Measurements from ENCODE around the gene CACFD1.

The CACFD1 gene

GRCh38 chr9:133468777-133469421, 9.1 kb downstream of the CACFD1 start:
- Mint-ChIP-seq H3K27ac (no peak overlapping the region), H3K27me3 (no peaks in the 10 kb centered on the region), H3K9me3 (no peaks in the 10 kb centered on the region), H3K4me3 (no peak overlapping the region), H3K4me1 (no peaks in the 10 kb centered on the region)
- DNase-seq (no peak), ATAC-seq (no peak)

GRCh38 chr9:133470427-133470924, 10.7 kb downstream of the CACFD1 start:
- no peak for ATAC-seq

GRCh38 chr9:133470988-133471387, 11.2 kb downstream of the CACFD1 start:
- peak overlapping the region in 1 of 2 donors; percentile 63 for H3K27ac Mint-ChIP-seq
- ATAC-seq (no peak), DNase-seq (no peak)
- no peaks in the 10 kb centered on the region for H3K27me3 Mint-ChIP-seq
- H3K4me3 Mint-ChIP-seq = no peak overlapping the region
- no peaks in the 10 kb centered on the region for H3K9me3 Mint-ChIP-seq
- H3K4me1 Mint-ChIP-seq = peaks cover under 1% of the 10 kb centered on the region

More at GRCh38 chr9:133470427-133470924, 10.7 kb downstream of the CACFD1 start:
- no peak for DNase-seq
- H3K27ac Mint-ChIP-seq = no peak overlapping the region
- H3K4me1 Mint-ChIP-seq = no peaks in the 10 kb centered on the region
- no peak overlapping the region for H3K4me3 Mint-ChIP-seq
- H3K9me3 Mint-ChIP-seq = no peaks in the 10 kb centered on the region
- H3K27me3 Mint-ChIP-seq = no peaks in the 10 kb centered on the region

DNA sequence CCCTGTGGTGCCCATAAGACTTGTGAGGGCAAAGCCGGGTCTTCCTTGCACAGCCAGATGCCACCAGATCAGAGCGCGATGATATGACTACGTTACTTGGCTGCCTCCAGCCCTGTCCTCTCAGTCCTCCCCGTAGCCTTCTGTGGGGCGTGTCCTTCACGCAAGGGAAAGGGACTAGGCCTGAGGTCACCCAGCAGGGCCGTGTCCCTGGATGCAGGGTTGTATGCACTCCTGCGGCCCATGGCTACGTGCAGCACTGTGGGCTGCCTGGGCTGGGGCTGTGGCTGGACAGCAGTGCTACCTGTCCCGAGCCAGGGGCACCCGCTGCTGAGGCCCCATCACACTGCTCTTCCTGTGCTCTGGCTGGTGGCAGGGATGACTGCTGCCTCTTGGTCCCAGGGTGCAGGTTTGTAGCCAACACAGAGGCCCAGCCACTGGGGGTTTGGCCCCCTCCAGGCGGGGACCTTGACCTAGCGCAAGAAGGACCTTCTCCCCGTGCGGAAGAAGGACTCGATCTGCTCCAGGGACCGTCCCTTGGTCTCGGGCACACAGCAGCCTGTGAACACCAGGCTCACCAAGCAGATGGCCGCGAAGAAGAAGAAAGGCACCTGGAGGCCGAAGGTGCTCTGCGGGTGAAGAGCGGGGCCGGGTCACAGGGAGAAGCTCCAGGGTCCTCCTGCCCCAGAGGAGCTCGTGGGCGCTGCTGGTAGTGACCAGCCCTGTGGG, 11.9 kb downstream of the CACFD1 start:
- ATAC-seq (no peak), DNase-seq (no peak)
- no peaks in the 10 kb centered on the region for H3K9me3 Mint-ChIP-seq
- H3K4me1 Mint-ChIP-seq = peaks cover 7% of the 10 kb centered on the region
- H3K27me3 Mint-ChIP-seq = no peaks in the 10 kb centered on the region
- H3K27ac Mint-ChIP-seq = no peak overlapping the region
- H3K4me3 Mint-ChIP-seq = no peak overlapping the region

DNA sequence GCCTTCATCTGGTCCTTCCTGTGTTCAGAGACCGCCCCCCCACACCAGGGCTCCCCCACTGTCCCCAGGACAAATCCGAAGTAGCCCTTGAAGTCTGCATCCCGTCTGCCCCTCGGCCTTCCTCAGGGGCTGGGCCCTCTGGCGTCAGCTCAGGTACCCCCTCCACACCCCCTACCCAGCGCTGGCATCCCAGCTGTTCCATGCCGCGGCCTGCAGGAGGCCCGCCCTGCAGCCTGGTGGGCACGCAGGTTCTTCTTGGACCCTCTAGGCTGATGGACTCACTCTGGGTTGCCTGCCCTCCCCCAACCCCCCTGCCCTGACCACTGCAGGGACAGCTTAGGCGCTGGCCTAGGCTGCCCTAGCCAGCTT, 12.5 kb downstream of the CACFD1 start:
- Mint-ChIP-seq H3K27me3 (no peaks in the 10 kb centered on the region), H3K27ac (no peak overlapping the region), H3K4me1 (peaks cover 7% of the 10 kb centered on the region), H3K9me3 (no peaks in the 10 kb centered on the region), H3K4me3 (no peak overlapping the region)
- no peak for DNase-seq
- ATAC-seq = no peak

DNA sequence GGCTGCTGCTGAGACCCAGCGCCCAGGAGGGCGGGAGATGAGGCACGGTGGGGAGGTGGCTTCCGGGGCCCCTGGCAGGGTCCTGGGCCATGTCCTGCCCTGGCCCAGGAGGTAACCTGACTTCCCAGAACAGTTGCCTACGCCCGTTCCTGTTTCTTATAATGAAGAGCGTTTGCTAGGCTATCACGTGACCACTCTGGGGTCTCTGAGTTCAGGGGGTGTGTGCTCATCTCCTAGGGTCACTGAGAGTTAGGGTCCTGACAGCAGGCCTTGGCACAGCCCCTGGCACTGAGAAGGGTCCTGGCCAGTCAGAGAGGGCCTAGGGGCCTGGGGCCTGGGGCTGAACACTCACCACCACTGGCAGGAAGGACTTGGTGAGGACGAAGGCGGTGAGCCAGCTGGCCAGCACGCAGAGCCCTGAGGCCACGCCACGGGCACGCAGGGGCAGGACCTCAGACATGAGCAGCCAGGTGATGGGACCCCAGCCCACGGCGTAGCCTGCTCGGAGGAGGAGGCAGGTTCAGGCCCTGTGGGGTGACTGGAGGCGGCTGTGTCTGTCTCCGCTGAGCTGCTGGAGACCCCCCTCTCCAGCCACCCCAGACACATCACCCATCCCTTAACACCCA, 13.1 kb downstream of the CACFD1 start:
- Mint-ChIP-seq H3K4me3 (no peak overlapping the region), H3K27ac (no peak overlapping the region), H3K27me3 (no peaks in the 10 kb centered on the region), H3K4me1 (peaks cover 11% of the 10 kb centered on the region), H3K9me3 (no peaks in the 10 kb centered on the region)
- DNase-seq (no peak), ATAC-seq (no peak)

DNA sequence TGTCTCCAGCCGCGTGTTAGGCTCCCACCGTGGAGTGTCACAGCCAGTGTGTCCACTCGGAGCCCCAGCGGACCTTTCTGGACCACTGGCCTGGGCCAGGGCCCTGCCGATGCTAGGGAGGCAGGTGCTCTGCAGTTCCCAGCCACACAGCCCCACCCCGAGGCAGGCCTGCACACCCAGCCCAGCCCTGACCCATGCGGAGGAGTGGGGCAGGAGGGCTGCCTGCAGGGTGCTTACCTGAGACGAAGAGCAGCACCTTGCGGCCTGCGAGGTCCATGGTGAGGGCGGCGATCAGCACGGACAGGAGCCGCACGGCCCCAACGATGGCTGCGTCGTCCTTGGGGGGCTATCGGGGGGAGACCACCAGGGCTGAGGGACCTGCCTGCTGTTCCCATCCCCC, 14.0 kb downstream of the CACFD1 start:
- DNase-seq = no peak
- no peak overlapping the region for H3K27ac Mint-ChIP-seq

DNA sequence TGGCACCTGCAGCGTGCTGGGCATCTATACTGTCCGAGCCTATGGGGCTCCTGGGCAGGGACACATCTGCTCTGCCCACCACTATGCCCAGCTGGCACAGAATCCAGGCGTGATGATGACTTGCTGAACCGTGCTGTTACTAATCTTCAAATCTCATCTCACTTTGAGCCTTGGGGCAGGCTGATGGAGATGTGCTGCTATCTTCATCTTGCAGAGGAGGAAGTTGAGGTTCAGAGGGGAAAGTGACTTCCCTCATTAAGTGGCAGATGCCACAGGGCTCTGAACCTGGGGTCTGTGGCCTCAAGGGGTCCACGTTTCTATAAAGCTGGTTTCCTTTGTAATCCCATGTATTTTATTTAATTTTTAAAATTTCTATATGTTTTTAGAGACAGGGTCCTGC, 14.4 kb downstream of the CACFD1 start:
- Mint-ChIP-seq H3K9me3 (no peaks in the 10 kb centered on the region), H3K4me1 (peaks cover 22% of the 10 kb centered on the region), H3K4me3 (no peak overlapping the region), H3K27me3 (no peaks in the 10 kb centered on the region), H3K27ac (no peak overlapping the region)
- ATAC-seq (no peak), DNase-seq (no peak)

More for the DNA sequence above, 14.0 kb downstream of the CACFD1 start:
- Mint-ChIP-seq H3K9me3 (no peaks in the 10 kb centered on the region), H3K4me3 (no peak overlapping the region), H3K4me1 (peaks cover 20% of the 10 kb centered on the region), H3K27me3 (no peaks in the 10 kb centered on the region)
- no peak for ATAC-seq

DNA sequence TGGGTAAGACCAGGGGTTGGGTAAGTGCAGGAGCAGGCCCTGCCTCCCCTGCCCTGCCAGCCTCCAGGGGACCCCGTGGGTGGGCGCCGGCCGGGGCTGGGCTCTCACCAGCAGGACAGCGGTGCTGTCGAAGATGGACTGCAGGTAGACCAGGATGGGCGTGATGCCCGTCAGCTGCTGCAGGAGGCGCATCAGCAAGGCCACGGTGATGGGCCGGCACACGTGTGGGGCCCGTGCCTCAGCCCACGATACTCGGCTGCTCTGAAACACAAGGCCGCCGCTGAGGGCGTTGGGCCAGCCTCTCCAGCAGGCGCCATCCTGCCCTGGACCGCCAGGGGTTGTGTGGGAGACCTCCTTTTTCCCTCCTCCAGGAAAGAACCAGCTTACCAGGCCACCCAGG, 15.1 kb downstream of the CACFD1 start:
- Mint-ChIP-seq H3K9me3 (no peaks in the 10 kb centered on the region), H3K4me1 (peaks cover 28% of the 10 kb centered on the region), H3K27me3 (no peaks in the 10 kb centered on the region), H3K4me3 (no peak overlapping the region), H3K27ac (no peak overlapping the region)
- no peak for ATAC-seq
- no peak for DNase-seq

DNA sequence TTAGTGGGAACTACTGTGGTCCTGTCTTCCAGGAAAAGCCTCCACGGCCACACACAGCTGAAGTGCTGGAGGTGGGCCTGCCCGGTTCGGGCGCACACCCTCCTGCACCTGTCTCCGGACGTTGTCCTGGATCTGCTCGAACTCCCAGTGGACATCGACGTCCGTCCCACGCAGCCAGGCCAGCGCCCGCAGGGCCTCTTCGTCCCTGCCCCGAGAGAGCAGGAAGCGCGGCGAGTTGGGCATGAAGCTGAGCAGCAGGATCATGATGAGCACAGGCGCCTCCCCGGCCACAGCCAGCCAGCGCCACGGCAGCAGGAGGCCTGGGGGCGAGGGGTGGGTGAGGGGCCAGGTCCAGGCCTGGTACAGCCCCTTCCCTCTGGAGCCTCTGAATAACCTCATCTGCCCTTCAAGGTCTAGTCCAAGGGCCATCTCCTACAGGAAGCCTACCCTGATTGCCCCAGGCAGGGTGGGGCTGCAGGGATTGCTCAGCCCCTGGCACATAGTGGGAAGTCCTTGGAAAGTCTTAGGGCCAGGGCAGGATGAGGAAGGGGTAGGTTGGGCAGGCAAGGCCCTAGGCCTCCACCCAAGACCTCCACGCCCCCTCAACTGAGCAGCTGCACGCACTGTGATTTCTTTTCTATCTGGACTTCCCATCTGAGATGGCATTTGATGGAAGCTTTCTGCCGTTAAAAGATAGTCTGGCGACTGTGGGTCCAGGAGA, 15.7 kb downstream of the CACFD1 start:
- peaks cover 32% of the 10 kb centered on the region for H3K4me1 Mint-ChIP-seq
- H3K27me3 Mint-ChIP-seq = no peaks in the 10 kb centered on the region
- no peaks in the 10 kb centered on the region for H3K9me3 Mint-ChIP-seq
- DNase-seq = no peak
- H3K4me3 Mint-ChIP-seq = no peak overlapping the region
- ATAC-seq = no peak
- no peak overlapping the region for H3K27ac Mint-ChIP-seq

- ATAC-seq (no peak), DNase-seq (no peak)
- no peak overlapping the region for H3K27ac Mint-ChIP-seq
- H3K27me3 Mint-ChIP-seq = no peaks in the 10 kb centered on the region
- H3K9me3 Mint-ChIP-seq = no peaks in the 10 kb centered on the region
- peaks cover 32% of the 10 kb centered on the region for H3K4me1 Mint-ChIP-seq
- no peak overlapping the region for H3K4me3 Mint-ChIP-seq
Measured at GRCh38 chr9:133476036-133476931, 16.5 kb downstream of the CACFD1 start.

DNA sequence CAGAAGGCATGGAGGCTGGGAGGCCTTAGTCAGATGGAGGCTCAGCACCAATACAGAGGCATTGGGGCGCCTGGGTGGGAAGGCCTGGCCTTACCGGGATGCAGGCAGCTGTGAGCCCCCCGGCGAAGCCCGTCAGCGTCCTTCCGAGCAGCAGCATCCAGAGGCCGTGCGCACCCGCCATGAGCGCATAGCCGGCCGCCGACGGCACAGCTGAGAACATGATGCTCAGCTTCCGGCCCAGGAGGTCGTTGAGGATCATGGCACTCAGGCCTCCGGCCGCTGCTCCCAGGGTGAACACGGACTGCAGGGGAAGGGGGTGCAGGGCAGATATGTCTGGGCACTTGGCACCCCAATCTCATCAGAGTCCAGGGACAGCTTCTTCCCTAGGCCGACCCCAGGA, 17.2 kb downstream of the CACFD1 start:
- H3K4me3 Mint-ChIP-seq = no peak overlapping the region
- no peak overlapping the region for H3K27ac Mint-ChIP-seq
- H3K27me3 Mint-ChIP-seq = no peaks in the 10 kb centered on the region
- DNase-seq (no peak), ATAC-seq (no peak)
- no peaks in the 10 kb centered on the region for H3K9me3 Mint-ChIP-seq
- peaks cover 32% of the 10 kb centered on the region for H3K4me1 Mint-ChIP-seq

DNA sequence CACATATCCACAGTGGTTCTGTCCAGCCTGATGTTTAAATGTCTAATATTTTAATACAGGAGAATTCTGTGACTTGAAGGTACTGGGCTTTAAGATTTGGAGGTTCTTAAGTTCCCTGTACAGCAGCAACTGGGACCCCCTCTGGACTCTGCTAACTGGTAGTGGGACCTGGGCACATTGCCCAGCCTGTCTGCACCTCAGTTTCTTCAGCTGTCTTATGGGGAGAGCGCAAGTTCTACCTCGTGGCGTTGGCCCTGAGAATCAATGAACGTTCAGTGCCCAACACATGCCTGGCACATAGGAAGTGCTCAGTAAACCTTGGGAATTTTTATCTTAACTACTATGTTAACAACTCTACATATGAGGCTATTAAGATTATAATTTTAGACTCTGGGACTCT, 17.7 kb downstream of the CACFD1 start:
- no peak overlapping the region for H3K27ac Mint-ChIP-seq
- peak overlapping the region in 1 of 2 donors; percentile 92 for H3K4me3 Mint-ChIP-seq
- no peaks in the 10 kb centered on the region for H3K9me3 Mint-ChIP-seq
- DNase-seq (no peak), ATAC-seq (no peak)
- H3K4me1 Mint-ChIP-seq = peaks cover 32% of the 10 kb centered on the region
- H3K27me3 Mint-ChIP-seq = no peaks in the 10 kb centered on the region

DNA sequence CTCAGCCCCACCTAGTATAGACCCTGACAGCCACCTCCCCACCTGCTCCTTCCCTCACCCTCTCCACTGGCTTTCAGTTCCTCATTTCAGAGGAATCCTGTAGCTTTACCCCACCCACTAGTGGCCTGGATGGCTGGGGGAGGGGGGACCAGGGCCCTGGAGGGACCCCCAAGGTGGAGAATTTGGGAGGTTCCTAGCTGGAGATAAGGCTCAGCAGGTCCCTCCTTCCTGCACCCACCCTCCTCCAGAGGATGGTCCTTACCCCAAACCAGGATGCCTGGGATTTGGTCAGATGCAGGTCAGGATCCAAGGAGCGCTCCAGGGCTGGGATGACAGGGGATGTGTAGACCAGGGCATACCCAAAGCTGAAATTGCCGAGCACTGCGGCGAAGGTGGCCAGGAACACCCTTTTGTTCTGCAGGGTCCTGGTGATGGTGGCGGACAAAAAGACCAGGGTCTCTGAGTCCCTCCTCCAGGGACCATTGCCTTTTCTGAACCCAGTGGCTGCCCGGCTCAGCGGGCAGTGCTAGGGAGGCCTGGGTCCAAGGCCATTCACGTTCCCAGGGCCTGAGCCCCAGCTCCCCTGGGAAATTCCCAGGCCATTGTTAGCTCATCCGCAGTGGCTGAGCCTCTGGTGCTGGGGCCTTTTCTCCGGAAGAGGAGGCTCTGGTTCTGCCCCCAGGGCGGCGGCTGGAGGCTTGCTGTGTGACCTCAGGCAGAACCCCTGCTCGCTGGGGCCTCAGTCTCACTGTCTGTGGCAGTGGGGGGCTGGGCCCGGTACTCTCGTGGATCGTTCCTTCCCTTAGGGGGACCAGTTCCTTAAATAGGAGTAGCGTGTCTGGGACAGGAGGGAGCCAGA, 18.4 kb downstream of the CACFD1 start:
- peak overlapping the region in 1 of 2 donors; percentile 82 for H3K27ac Mint-ChIP-seq
- DNase-seq = peak in 1 of 2 donors; percentile 30

More for the DNA sequence above, 18.4 kb downstream of the CACFD1 start:
- peaks cover 32% of the 10 kb centered on the region for H3K4me1 Mint-ChIP-seq
- peak overlapping the region; percentile 83 to 92 for H3K4me3 Mint-ChIP-seq
- no peaks in the 10 kb centered on the region for H3K27me3 Mint-ChIP-seq
- ATAC-seq = peak; percentile 37
- no peaks in the 10 kb centered on the region for H3K9me3 Mint-ChIP-seq
